HepG2 (cell line): ENCODE results near the gene DPH3. TPM values are rescaled to one million over a fixed set of nuclear protein-coding genes. Genes with fewer than 3 reads are reported as not detected.

ENCODE experiments used
- ATM ChIP-seq: fragments of 450-650 bp; IDR thresholded peaks from 2 replicates; pipeline ENCODE4 v1.7.1; 2017; ENCODE audit warnings: mild to moderate bottlenecking, borderline replicate concordance
- ETV5 ChIP-seq: IDR thresholded peaks from 2 replicates; pipeline ENCODE4 v1.6.1; 2018; ENCODE audit warnings: missing biosample characterization, missing genetic modification reagents, inconsistent platforms, borderline replicate concordance
- FOXA1 ChIP-seq, 2 experiments: fragments of 450-650 bp in 1 of 2; sonication (generic) in 1 of 2; formaldehyde crosslinking in 1 of 2; IDR thresholded peaks; 2 replicates each; pipeline versions ENCODE4 v1.4.0 to v1.6.1; 2016 to 2020; ENCODE audit warnings: missing genetic modification reagents in 1 of 2
- FOXJ3 ChIP-seq: sonication (generic); formaldehyde crosslinking; IDR thresholded peaks from 2 replicates; pipeline ENCODE4 v1.4.0; 2020; ENCODE audit warnings: missing genetic modification reagents, mild to moderate bottlenecking, borderline replicate concordance
- GATAD1 ChIP-seq: IDR thresholded peaks from 2 replicates; pipeline ENCODE4 v1.6.1; 2016; ENCODE audit warnings: missing genetic modification reagents, missing compliant biosample characterization
- HNRNPL ChIP-seq: fragments of 200-400 bp; formaldehyde crosslinking; IDR thresholded peaks from 2 replicates; pipeline ENCODE4 v1.6.1; 2017; ENCODE audit warnings: mild to moderate bottlenecking, low read depth, low read length
- JUN ChIP-seq: sonication (generic); formaldehyde crosslinking; IDR thresholded peaks from 2 replicates; pipeline ENCODE4 v1.4.0; 2020; ENCODE audit warnings: mild to moderate bottlenecking, missing genetic modification reagents
- KAT7 ChIP-seq: IDR thresholded peaks from 2 replicates; pipeline ENCODE4 v1.6.1; 2018; ENCODE audit warnings: borderline replicate concordance, missing compliant biosample characterization
- NR2F2 ChIP-seq: IDR thresholded peaks from 2 replicates; pipeline ENCODE4 v1.6.1; 2012; ENCODE audit warnings: low read depth, inconsistent platforms, borderline replicate concordance
- PCBP1 ChIP-seq: fragments of 200-400 bp; formaldehyde crosslinking; IDR thresholded peaks from 2 replicates; pipeline ENCODE4 v1.6.1; 2017; ENCODE audit warnings: mild to moderate bottlenecking, low read depth, low read length, borderline replicate concordance
- PHB2 ChIP-seq: fragments of 450-650 bp; IDR thresholded peaks from 2 replicates; pipeline ENCODE4 v1.6.1; 2018; ENCODE audit not compliant: partially characterized antibody
- POLR2AphosphoS2 ChIP-seq: IDR thresholded peaks from 2 replicates; pipeline ENCODE4 v1.6.1; 2011; ENCODE audit warnings: low read depth, low read length, improper control_type of control experiment
- REL ChIP-seq: sonication (generic); formaldehyde crosslinking; conservative IDR thresholded peaks from 2 replicates; pipeline ENCODE4 v1.8.0; 2022; ENCODE audit warnings: mild to moderate bottlenecking, missing genetic modification reagents, moderate library complexity
- RFXAP ChIP-seq: sonication (generic); formaldehyde crosslinking; IDR thresholded peaks from 2 replicates; pipeline ENCODE4 v1.4.0; 2020; ENCODE audit warnings: missing genetic modification reagents, borderline replicate concordance
- SAP130 ChIP-seq: IDR thresholded peaks from 2 replicates; pipeline ENCODE4 v1.6.1; 2016; ENCODE audit warnings: low read depth
- TCF7 ChIP-seq: sonication (generic); IDR thresholded peaks from 2 replicates; pipeline ENCODE4 v1.6.1; 2016; ENCODE audit warnings: antibody characterized with exemption, low read depth
- ZNF121 ChIP-seq: sonication (generic); formaldehyde crosslinking; IDR thresholded peaks from 2 replicates; pipeline ENCODE4 v1.5.0; 2020; ENCODE audit warnings: mild to moderate bottlenecking, missing genetic modification reagents
- ZNF33A ChIP-seq: sonication (generic); formaldehyde crosslinking; IDR thresholded peaks from 2 replicates; pipeline ENCODE4 v1.5.1; 2020; ENCODE audit warnings: missing genetic modification reagents, mild to moderate bottlenecking, moderate library complexity, borderline replicate concordance
- ZNF607 ChIP-seq: sonication (generic); formaldehyde crosslinking; IDR thresholded peaks from 2 replicates; pipeline ENCODE4 v1.5.1; 2020; ENCODE audit warnings: missing genetic modification reagents, mild to moderate bottlenecking, borderline replicate concordance
- ZNF644 ChIP-seq: IDR thresholded peaks from 2 replicates; pipeline ENCODE4 v1.6.1; 2016; ENCODE audit warnings: low read depth
- ZNF768 ChIP-seq: sonication (generic); formaldehyde crosslinking; IDR thresholded peaks from 2 replicates; pipeline ENCODE4 v1.4.0; 2020; ENCODE audit warnings: missing genetic modification reagents
- ZNF788 ChIP-seq: sonication (generic); formaldehyde crosslinking; IDR thresholded peaks from 2 replicates; pipeline ENCODE4 v1.5.0; 2020; ENCODE audit warnings: mild to moderate bottlenecking, missing genetic modification reagents, borderline replicate concordance
- ZNF83 ChIP-seq: sonication (generic); formaldehyde crosslinking; IDR thresholded peaks from 2 replicates; pipeline ENCODE4 v1.4.0; 2020; ENCODE audit warnings: missing genetic modification reagents, mild to moderate bottlenecking, borderline replicate concordance
- polyA plus RNA-seq, 8 experiments: library from polyadenylated mRNA; depleted of rRNA in 3 of 8; stranded (reverse) in 7 of 8; unstranded in 1 of 8; fragments of >200 nt; fragmentation: Illumina TruSeq in 4 of 8; extraction: Trizol in 4 of 8; gene quantifications; 2 replicates each; pipeline versions ENCODE4 v1.2.1 to v1.2.3, GENCODE V29; 2011 to 2016; ENCODE audit warnings: low read depth in 4 of 8, missing spikeins in 1 of 8, mixed read lengths in 1 of 8; ENCODE audit not compliant: insufficient read depth in 1 of 8
- total RNA-seq, 5 experiments: library from RNA; depleted of rRNA; stranded (reverse); fragments of >200 nt; fragmentation: Illumina TruSeq; extraction: Trizol; gene quantifications; 2 replicates each; pipeline ENCODE4 v1.2.3, GENCODE V29; 2016; ENCODE audit warnings: low read depth in 1 of 5
- TF ChIP-seq, protein P1 (sequence below): sonication (generic); formaldehyde crosslinking; IDR thresholded peaks from 2 replicates; pipeline ENCODE4 v1.4.0; 2020; ENCODE audit warnings: mild to moderate bottlenecking, missing genetic modification reagents
- TF ChIP-seq, protein P2 (sequence below): sonication (generic); formaldehyde crosslinking; IDR thresholded peaks from 2 replicates; pipeline ENCODE4 v1.4.0; 2020; ENCODE audit warnings: missing genetic modification reagents, mild to moderate bottlenecking, borderline replicate concordance
- TF ChIP-seq, protein P3 (sequence below): sonication (generic); formaldehyde crosslinking; conservative IDR thresholded peaks from 2 replicates; pipeline ENCODE4 v1.4.0; 2020; ENCODE audit warnings: missing genetic modification reagents

DPH3 gene
- total and polyA plus RNA-seq, 2 of the 13 experiments (the other 11 are each of a cell fraction or from before 2014, with no cell fraction given): 18.3 to 21.6 TPM

DNA sequence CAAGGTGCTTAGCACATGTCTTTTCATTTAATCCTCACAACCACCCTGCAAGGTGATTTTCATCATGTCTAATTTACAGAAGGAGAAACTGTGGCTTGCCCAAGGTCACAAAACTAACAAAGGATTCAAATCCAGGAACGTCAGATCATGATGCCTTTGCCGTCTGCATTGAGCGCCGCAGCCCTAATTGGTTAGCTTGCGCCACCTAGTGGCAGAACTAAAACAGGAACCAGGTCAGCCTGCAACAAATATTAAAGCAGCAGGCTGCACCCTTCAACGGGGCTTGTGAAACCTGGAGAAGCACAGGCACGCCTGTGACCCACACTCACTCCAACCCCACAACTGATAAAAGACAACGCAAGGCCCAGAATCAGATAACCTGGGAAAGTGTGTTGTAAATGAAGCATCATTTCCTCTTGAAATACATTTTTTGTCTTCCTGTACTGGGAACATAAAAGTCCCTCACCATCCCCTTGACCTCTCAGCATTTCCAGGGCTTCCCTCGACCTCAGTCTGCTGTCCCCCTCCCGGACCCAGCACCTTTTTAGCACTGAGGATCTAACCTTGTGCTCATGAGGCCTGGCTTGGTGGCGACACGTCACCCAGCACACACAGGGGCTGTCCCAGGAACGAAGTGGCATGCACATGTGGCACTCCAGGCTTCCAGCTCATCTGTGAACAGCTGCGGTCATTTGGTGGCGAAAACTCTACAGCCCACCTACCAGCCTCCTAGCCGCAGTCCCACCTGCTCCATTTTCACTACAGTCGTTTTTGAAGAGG is 17.3 kb downstream of the DPH3 start (continued):
- no peak for TF ChIP-seq HNRNPL
- TF ChIP-seq RFXAP: no peak
- TF ChIP-seq KAT7 (CRISPR knock-in tag): no peak
- no peak for TF ChIP-seq REL (CRISPR knock-in tag)
- no peak for TF ChIP-seq NR2F2
- peak; percentile 30; the same call in 1 of the 2 replicates for TF ChIP-seq SAP130 (CRISPR knock-in tag)
- no peak for TF ChIP-seq ZNF768 (CRISPR knock-in tag)
- TF ChIP-seq JUN (CRISPR knock-in tag): no peak
- no peak for TF ChIP-seq ZNF644
- no peak for TF ChIP-seq PCBP1
- TF ChIP-seq ZNF33A (CRISPR knock-in tag): no peak
- TF ChIP-seq, protein P1, sequence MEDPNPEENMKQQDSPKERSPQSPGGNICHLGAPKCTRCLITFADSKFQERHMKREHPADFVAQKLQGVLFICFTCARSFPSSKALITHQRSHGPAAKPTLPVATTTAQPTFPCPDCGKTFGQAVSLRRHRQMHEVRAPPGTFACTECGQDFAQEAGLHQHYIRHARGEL: no peak
- TF ChIP-seq PHB2: no peak
- TF ChIP-seq ZNF83 (CRISPR knock-in tag): no peak
- TF ChIP-seq, protein P2, sequence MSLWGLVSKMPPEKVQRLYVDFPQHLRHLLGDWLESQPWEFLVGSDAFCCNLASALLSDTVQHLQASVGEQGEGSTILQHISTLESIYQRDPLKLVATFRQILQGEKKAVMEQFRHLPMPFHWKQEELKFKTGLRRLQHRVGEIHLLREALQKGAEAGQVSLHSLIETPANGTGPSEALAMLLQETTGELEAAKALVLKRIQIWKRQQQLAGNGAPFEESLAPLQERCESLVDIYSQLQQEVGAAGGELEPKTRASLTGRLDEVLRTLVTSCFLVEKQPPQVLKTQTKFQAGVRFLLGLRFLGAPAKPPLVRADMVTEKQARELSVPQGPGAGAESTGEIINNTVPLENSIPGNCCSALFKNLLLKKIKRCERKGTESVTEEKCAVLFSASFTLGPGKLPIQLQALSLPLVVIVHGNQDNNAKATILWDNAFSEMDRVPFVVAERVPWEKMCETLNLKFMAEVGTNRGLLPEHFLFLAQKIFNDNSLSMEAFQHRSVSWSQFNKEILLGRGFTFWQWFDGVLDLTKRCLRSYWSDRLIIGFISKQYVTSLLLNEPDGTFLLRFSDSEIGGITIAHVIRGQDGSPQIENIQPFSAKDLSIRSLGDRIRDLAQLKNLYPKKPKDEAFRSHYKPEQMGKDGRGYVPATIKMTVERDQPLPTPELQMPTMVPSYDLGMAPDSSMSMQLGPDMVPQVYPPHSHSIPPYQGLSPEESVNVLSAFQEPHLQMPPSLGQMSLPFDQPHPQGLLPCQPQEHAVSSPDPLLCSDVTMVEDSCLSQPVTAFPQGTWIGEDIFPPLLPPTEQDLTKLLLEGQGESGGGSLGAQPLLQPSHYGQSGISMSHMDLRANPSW: no peak
- TF ChIP-seq ETV5 (CRISPR knock-in tag): peak; percentile 28; the same call in 1 of the 2 replicates
- TF ChIP-seq FOXJ3: no peak
- TF ChIP-seq ZNF607: peak; percentile 25; the same call in 1 of the 2 replicates
- 0 out of 2 replicates have a peak, but pooled peaks have one; percentile 37 for TF ChIP-seq GATAD1 (CRISPR knock-in tag)
- no peak for TF ChIP-seq FOXA1 (IDR thresholded peaks at IDR 0.05)
- no peak for TF ChIP-seq FOXA1 (CRISPR knock-in tag; IDR thresholded peaks at IDR 0.05)
- no peak for TF ChIP-seq ATM
- TF ChIP-seq ZNF788 (CRISPR knock-in tag): no peak
- TF ChIP-seq, protein P3, sequence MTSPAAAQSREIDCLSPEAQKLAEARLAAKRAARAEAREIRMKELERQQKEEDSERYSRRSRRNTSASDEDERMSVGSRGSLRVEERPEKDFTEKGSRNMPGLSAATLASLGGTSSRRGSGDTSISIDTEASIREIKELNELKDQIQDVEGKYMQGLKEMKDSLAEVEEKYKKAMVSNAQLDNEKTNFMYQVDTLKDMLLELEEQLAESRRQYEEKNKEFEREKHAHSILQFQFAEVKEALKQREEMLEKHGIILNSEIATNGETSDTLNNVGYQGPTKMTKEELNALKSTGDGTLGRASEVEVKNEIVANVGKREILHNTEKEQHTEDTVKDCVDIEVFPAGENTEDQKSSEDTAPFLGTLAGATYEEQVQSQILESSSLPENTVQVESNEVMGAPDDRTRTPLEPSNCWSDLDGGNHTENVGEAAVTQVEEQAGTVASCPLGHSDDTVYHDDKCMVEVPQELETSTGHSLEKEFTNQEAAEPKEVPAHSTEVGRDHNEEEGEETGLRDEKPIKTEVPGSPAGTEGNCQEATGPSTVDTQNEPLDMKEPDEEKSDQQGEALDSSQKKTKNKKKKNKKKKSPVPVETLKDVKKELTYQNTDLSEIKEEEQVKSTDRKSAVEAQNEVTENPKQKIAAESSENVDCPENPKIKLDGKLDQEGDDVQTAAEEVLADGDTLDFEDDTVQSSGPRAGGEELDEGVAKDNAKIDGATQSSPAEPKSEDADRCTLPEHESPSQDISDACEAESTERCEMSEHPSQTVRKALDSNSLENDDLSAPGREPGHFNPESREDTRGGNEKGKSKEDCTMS (CRISPR knock-in tag): no peak
- no peak; the same call in 1 of the 2 replicates for TF ChIP-seq TCF7
- no peak for TF ChIP-seq ZNF121 (CRISPR knock-in tag)
- no peak for TF ChIP-seq POLR2AphosphoS2
